Mesothelial cell of epicardium (in vitro differentiated cells): Measurements from ENCODE around the gene CBR4. TPM values are rescaled to one million over a fixed set of nuclear protein-coding genes. Genes with fewer than 3 reads are reported as not detected.
"Not testable (repeated sequence)": the region's sequence is repeated elsewhere in the genome, so short reads cannot be mapped to it uniquely, and the experiment has no call there.

Experiments
- DNase-seq, 2 experiments: peaks; one replicate each; pipeline ENCODE4 v3.0.0; 2021; ENCODE audit warnings: low spot score in 2 of 2; ENCODE audit not compliant: unreplicated experiment in 2 of 2
- H3K27ac Mint-ChIP-seq: 2 replicates; pipeline ENCODE4 v1.8.0; 2021; ENCODE audit warnings: mixed read lengths
- H3K27me3 Mint-ChIP-seq: 2 replicates; pipeline ENCODE4 v1.8.0; 2021; ENCODE audit warnings: low read depth, mixed read lengths
- H3K36me3 Mint-ChIP-seq: 2 replicates; pipeline ENCODE4 v1.8.0; 2021; ENCODE audit warnings: mixed read lengths
- H3K4me1 Mint-ChIP-seq: 2 replicates; pipeline ENCODE4 v1.8.0; 2021; ENCODE audit warnings: mixed read lengths
- H3K4me3 Mint-ChIP-seq: 2 replicates; pipeline ENCODE4 v1.8.0; 2021; ENCODE audit warnings: mild to moderate bottlenecking, moderate library complexity, mixed read lengths
- H3K9me3 Mint-ChIP-seq: 2 replicates; pipeline ENCODE4 v1.8.0; 2021; ENCODE audit warnings: mixed read lengths
- CTCF ChIP-seq: fragments of 200-600 bp; sonication (generic); IDR thresholded peaks from one replicate; pipeline ENCODE4 v1.5.0; 2021; ENCODE audit warnings: antibody characterized with exemption; ENCODE audit not compliant: unreplicated experiment
- total RNA-seq: library from RNA; stranded (reverse); gene quantifications from 3 replicates; pipeline ENCODE4 v1.2.1, GENCODE V29; 2021

Gene CBR4
- total RNA-seq, 1 donor from 2014 or later: 44.9 TPM

- DNase-seq: no peak
- H3K27ac Mint-ChIP-seq: no peak overlapping the region
- peaks cover 42% of the 10 kb centered on the region for H3K9me3 Mint-ChIP-seq
- TF ChIP-seq CTCF: no peak
- H3K4me3 Mint-ChIP-seq: no peak overlapping the region
- H3K4me1 Mint-ChIP-seq: no peaks in the 10 kb centered on the region
- H3K36me3 Mint-ChIP-seq: peaks cover 44% of the 10 kb centered on the region
- H3K27me3 Mint-ChIP-seq: no peaks in the 10 kb centered on the region
Observed at GRCh38 chr4:168979338-168979737, 30.7 kb downstream of the CBR4 start.

DNA sequence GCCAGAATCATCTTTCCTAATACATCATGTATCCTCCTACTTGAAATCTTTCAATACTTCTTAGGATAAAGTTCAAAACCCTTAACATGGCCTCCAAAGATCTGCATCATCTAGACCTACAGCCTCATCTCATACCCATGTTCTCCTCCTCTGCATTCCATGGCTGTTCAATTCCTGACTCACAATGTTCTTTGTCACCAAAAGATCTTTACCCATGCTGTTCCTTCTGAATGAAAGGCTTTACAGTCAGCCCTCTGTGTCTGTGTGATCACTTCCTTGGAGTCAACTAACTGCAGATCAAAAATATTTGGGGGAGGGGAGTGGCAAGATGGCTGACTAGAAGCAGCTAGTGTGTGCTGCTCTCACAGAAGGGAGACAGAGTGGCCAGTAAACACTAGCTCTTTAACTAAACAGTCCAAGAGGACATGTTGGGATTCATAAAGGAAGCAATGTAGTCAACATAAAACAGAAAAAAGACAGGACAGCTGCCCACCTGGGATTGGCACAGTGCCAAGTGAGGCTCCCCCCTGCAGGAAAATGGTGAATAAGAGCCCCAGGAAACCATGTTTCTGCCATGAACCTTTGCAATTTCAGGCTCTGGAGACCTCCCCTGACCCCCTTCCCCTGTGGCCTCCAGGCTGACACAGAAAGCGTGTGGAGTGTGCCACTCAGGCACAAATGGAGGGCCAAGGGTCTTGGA, 31.9 kb downstream of the CBR4 start:
- no peak for TF ChIP-seq CTCF
- H3K27me3 Mint-ChIP-seq: no peaks in the 10 kb centered on the region
- H3K36me3 Mint-ChIP-seq: peaks cover 32% of the 10 kb centered on the region
- H3K9me3 Mint-ChIP-seq: peaks cover 38% of the 10 kb centered on the region
- H3K27ac Mint-ChIP-seq: no peak overlapping the region
- no peak overlapping the region for H3K4me3 Mint-ChIP-seq
- DNase-seq: no peak
- no peaks in the 10 kb centered on the region for H3K4me1 Mint-ChIP-seq

GRCh38 chr4:168972596-168972995, 37.5 kb downstream of the CBR4 start:
- H3K27me3 Mint-ChIP-seq: no peaks in the 10 kb centered on the region
- H3K4me1 Mint-ChIP-seq: no peaks in the 10 kb centered on the region
- no peak for TF ChIP-seq CTCF
- H3K9me3 Mint-ChIP-seq: peaks cover 55% of the 10 kb centered on the region
- H3K27ac Mint-ChIP-seq: no peak overlapping the region
- peaks cover 23% of the 10 kb centered on the region for H3K36me3 Mint-ChIP-seq
- DNase-seq: no peak
- no peak overlapping the region for H3K4me3 Mint-ChIP-seq

DNA sequence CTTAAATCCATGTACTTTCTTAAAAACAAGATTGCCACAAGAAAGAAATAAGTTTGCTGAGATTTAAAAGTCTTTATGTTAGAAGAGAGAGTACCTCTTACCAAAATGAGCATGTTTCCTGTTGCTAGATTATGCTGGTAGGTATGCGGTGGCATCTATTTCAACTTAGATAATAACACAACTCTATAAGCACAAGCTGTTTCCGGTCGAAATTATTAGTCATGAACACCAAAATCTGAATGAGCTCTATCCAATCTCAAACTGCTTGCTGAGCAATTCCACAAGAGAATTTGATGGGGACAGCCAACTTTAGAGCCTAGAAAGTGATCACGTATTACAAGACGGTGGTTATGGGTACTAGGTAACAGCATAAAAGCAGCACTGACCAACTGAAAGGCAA, 49.3 kb downstream of the CBR4 start:
- no peaks in the 10 kb centered on the region for H3K4me1 Mint-ChIP-seq
- no peak for DNase-seq
- no peak overlapping the region for H3K4me3 Mint-ChIP-seq
- no peaks in the 10 kb centered on the region for H3K27me3 Mint-ChIP-seq
- H3K27ac Mint-ChIP-seq: no peak overlapping the region
- no peak for TF ChIP-seq CTCF
- H3K36me3 Mint-ChIP-seq: peaks cover 34% of the 10 kb centered on the region
- peaks cover 12% of the 10 kb centered on the region for H3K9me3 Mint-ChIP-seq

DNA sequence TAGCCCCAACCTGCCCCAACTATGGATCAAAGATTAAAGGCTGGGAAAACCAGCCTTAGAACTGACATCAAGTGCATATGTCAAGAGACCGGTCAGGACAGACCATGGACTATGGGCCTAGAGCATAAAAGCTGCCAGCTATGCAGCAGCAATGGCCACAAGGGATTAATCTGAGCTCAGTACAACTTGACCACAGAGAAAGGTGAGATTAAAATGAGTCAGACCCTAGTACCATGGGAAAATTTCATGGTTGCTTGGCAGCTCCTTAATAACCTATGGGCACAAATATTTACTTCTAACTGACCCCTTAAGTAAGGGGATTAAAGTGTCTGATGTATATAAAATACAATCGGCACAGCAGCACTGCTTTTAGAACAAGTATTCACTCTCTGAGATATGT, 54.4 kb downstream of the CBR4 start:
- no peak for TF ChIP-seq CTCF
- Mint-ChIP-seq H3K9me3 (peaks cover 39% of the 10 kb centered on the region), H3K36me3 (peaks cover 39% of the 10 kb centered on the region), H3K4me3 (no peak overlapping the region), H3K27ac (no peak overlapping the region), H3K4me1 (no peaks in the 10 kb centered on the region), H3K27me3 (no peaks in the 10 kb centered on the region)
- DNase-seq: no peak

GRCh38 chr4:168952821-168953246, 57.2 kb downstream of the CBR4 start:
- Mint-ChIP-seq H3K9me3 (peaks cover 55% of the 10 kb centered on the region), H3K36me3 (peaks cover 30% of the 10 kb centered on the region)
- not testable (repeated sequence) for H3K27me3 Mint-ChIP-seq, DNase-seq, H3K4me1 Mint-ChIP-seq, H3K4me3 Mint-ChIP-seq, H3K27ac Mint-ChIP-seq
